HepG2 (cell line): ENCODE results near the gene GOT1. TPM values are rescaled to one million over a fixed set of nuclear protein-coding genes. Genes with fewer than 3 reads are reported as not detected.

Source experiments
- CCDC6 ChIP-seq: sonication (generic); formaldehyde crosslinking; IDR thresholded peaks from 2 replicates; pipeline ENCODE4 v1.8.1; 2022; ENCODE audit warnings: mild to moderate bottlenecking, missing genetic modification reagents, moderate library complexity
- DMAP1 ChIP-seq: IDR thresholded peaks from 2 replicates; pipeline ENCODE4 v1.6.1; 2016
- EP300 ChIP-seq, 3 experiments: sonication (generic) in 1 of 3; formaldehyde crosslinking in 1 of 3; IDR thresholded peaks; 2 replicates each; pipeline versions ENCODE4 v1.5.1 to v1.6.1; 2011 to 2020; ENCODE audit warnings: low read depth in 2 of 3, low read length in 2 of 3, borderline replicate concordance in 1 of 3, improper control_type of control experiment in 1 of 3, mild to moderate bottlenecking in 1 of 3, missing genetic modification reagents in 1 of 3, moderate library complexity in 1 of 3
- FOSL2 ChIP-seq: sonication (generic); formaldehyde crosslinking; IDR thresholded peaks from 2 replicates; pipeline ENCODE4 v1.4.0; 2020; ENCODE audit warnings: missing genetic modification reagents
- IRF2 ChIP-seq: IDR thresholded peaks from 2 replicates; pipeline ENCODE4 v1.6.1; 2018; ENCODE audit warnings: missing genetic modification reagents, missing compliant biosample characterization
- MAFG ChIP-seq: sonication (generic); formaldehyde crosslinking; IDR thresholded peaks from 2 replicates; pipeline ENCODE4 v1.5.1; 2020; ENCODE audit warnings: mild to moderate bottlenecking, missing genetic modification reagents
- MYNN ChIP-seq: sonication (generic); formaldehyde crosslinking; IDR thresholded peaks from 2 replicates; pipeline ENCODE4 v1.4.0; 2020; ENCODE audit warnings: mild to moderate bottlenecking, low read depth, missing genetic modification reagents
- NR2F6 ChIP-seq, 2 experiments: IDR thresholded peaks; 2 replicates each; pipeline ENCODE4 v1.6.1; 2016; ENCODE audit warnings: antibody characterized with exemption in 1 of 2, mild to moderate bottlenecking in 1 of 2
- PAWR ChIP-seq: sonication (generic); formaldehyde crosslinking; IDR thresholded peaks from 2 replicates; pipeline ENCODE4 v1.4.0; 2020; ENCODE audit warnings: missing genetic modification reagents, mild to moderate bottlenecking, borderline replicate concordance
- RFX3 ChIP-seq: IDR thresholded peaks from 2 replicates; pipeline ENCODE4 v1.6.1; 2016; ENCODE audit warnings: missing biosample characterization, missing genetic modification reagents
- SOX6 ChIP-seq, 2 experiments: fragments of 450-650 bp in 1 of 2; sonication (generic) in 1 of 2; formaldehyde crosslinking in 1 of 2; IDR thresholded peaks; 2 replicates each; pipeline versions ENCODE4 v1.4.0 to v1.6.1; 2017 to 2020; ENCODE audit warnings: antibody characterized with exemption in 1 of 2, mild to moderate bottlenecking in 1 of 2, missing genetic modification reagents in 1 of 2
- WIZ ChIP-seq: sonication (generic); formaldehyde crosslinking; IDR thresholded peaks from 2 replicates; pipeline ENCODE4 v1.5.1; 2020; ENCODE audit warnings: mild to moderate bottlenecking, missing genetic modification reagents
- ZNF234 ChIP-seq: sonication (generic); formaldehyde crosslinking; conservative IDR thresholded peaks from 2 replicates; pipeline ENCODE4 v1.5.1; 2020; ENCODE audit warnings: mild to moderate bottlenecking, missing genetic modification reagents
- ZNF33B ChIP-seq: sonication (generic); formaldehyde crosslinking; IDR thresholded peaks from 2 replicates; pipeline ENCODE4 v1.5.1; 2020; ENCODE audit warnings: mild to moderate bottlenecking, missing genetic modification reagents
- ZNF430 ChIP-seq: sonication (generic); formaldehyde crosslinking; IDR thresholded peaks from 2 replicates; pipeline ENCODE4 v1.9.0; 2021; ENCODE audit warnings: mild to moderate bottlenecking, missing genetic modification reagents
- ZNF773 ChIP-seq: sonication (generic); formaldehyde crosslinking; IDR thresholded peaks from 2 replicates; pipeline ENCODE4 v1.4.0; 2020; ENCODE audit warnings: missing genetic modification reagents, borderline replicate concordance
- polyA plus RNA-seq, 8 experiments: library from polyadenylated mRNA; depleted of rRNA in 3 of 8; stranded (reverse) in 7 of 8; unstranded in 1 of 8; fragments of >200 nt; fragmentation: Illumina TruSeq in 4 of 8; extraction: Trizol in 4 of 8; gene quantifications; 2 replicates each; pipeline versions ENCODE4 v1.2.1 to v1.2.3, GENCODE V29; 2011 to 2016; ENCODE audit warnings: low read depth in 4 of 8, missing spikeins in 1 of 8, mixed read lengths in 1 of 8; ENCODE audit not compliant: insufficient read depth in 1 of 8
- total RNA-seq, 5 experiments: library from RNA; depleted of rRNA; stranded (reverse); fragments of >200 nt; fragmentation: Illumina TruSeq; extraction: Trizol; gene quantifications; 2 replicates each; pipeline ENCODE4 v1.2.3, GENCODE V29; 2016; ENCODE audit warnings: low read depth in 1 of 5
- TF ChIP-seq, protein P1 (sequence below): sonication (generic); formaldehyde crosslinking; IDR thresholded peaks from 2 replicates; pipeline ENCODE4 v1.4.0; 2020; ENCODE audit warnings: mild to moderate bottlenecking, low read depth, missing genetic modification reagents
- TF ChIP-seq, protein P2 (sequence below): IDR thresholded peaks from 2 replicates; pipeline ENCODE4 v1.6.1; 2012; ENCODE audit warnings: low read depth, low read length, improper control_type of control experiment
- TF ChIP-seq, protein P3 (sequence below): sonication (generic); formaldehyde crosslinking; IDR thresholded peaks from 2 replicates; pipeline ENCODE4 v1.4.0; 2020; ENCODE audit warnings: missing genetic modification reagents
- TF ChIP-seq, protein P4 (sequence below), 2 experiments: fragments of 450-650 bp in 1 of 2; sonication (generic) in 1 of 2; formaldehyde crosslinking; IDR thresholded peaks; 2 replicates each; pipeline versions ENCODE4 v1.5.0 to v1.8.0; 2020 to 2022; ENCODE audit warnings: mild to moderate bottlenecking in 1 of 2, missing genetic modification reagents in 1 of 2
- TF ChIP-seq, protein P5 (sequence below): sonication (generic); formaldehyde crosslinking; IDR thresholded peaks from 2 replicates; pipeline ENCODE4 v1.8.1; 2023; ENCODE audit warnings: missing genetic modification reagents, inconsistent platforms, borderline replicate concordance

The GOT1 gene
- total and polyA plus RNA-seq, 2 of the 13 experiments (the other 11 are each of a cell fraction or from before 2014, with no cell fraction given) = 81.2 to 102 TPM

DNA sequence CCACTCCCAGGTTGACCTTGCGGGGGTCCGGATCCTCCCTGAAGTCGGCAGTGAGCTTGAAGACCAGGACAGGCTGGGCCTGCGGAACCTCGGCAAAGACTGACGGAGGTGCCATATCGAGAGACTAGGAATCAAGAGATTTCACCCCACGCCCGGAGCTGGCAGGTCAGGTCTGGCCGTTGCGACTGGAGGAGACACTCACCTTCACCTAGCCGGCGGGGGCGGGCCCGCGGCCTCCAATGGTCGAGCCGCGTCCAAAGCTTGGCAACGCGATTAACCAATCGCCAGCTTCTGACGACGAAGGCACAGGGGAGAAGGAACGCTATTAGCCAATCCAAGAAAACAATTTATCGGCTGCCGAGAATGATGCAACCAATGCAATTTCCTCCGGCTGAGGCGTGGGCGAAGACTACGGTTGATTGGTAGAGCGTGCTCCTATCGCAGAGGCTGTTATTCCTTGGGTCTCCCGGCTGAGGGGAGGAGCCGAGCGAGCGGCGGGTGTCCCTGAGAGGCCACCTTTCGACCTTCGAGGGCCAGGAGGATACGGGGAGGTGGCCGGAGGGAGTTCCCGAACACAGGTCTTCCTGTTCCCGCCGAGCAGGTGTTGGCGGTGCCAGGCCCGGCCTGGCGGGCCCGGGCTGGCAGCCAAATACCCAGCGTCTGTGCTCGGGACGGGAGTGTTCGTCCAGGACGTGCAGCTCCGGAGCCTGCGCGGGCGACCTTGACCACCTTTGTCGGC, at the start of gene GOT1 (continued):
- TF ChIP-seq EP300 (IDR thresholded peaks at IDR 0.05; ENCODE audit: low read depth in 2 of 2, low read length in 2 of 2) = peak in 1 of 2 experiments; percentile 69; a peak in 1 of 4 replicates
- peak; percentile 44; the same call in 1 of the 2 replicates for TF ChIP-seq EP300 (CRISPR knock-in tag; IDR thresholded peaks at IDR 0.05; ENCODE audit: borderline replicate concordance)
- peak; percentile 82 for TF ChIP-seq DMAP1 (CRISPR knock-in tag)
- TF ChIP-seq, protein P1, sequence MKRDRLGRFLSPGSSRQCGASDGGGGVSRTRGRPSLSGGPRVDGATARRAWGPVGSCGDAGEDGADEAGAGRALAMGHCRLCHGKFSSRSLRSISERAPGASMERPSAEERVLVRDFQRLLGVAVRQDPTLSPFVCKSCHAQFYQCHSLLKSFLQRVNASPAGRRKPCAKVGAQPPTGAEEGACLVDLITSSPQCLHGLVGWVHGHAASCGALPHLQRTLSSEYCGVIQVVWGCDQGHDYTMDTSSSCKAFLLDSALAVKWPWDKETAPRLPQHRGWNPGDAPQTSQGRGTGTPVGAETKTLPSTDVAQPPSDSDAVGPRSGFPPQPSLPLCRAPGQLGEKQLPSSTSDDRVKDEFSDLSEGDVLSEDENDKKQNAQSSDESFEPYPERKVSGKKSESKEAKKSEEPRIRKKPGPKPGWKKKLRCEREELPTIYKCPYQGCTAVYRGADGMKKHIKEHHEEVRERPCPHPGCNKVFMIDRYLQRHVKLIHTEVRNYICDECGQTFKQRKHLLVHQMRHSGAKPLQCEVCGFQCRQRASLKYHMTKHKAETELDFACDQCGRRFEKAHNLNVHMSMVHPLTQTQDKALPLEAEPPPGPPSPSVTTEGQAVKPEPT = no peak
- TF ChIP-seq WIZ (CRISPR knock-in tag) = no peak
- no peak for TF ChIP-seq SOX6 (IDR thresholded peaks at IDR 0.05)
- peak; percentile 66 for TF ChIP-seq SOX6 (CRISPR knock-in tag; IDR thresholded peaks at IDR 0.05)
- TF ChIP-seq IRF2 (CRISPR knock-in tag) = peak; percentile 58; the same call in 1 of the 2 replicates
- TF ChIP-seq FOSL2 (CRISPR knock-in tag) = no peak; the same call in 1 of the 2 replicates
- no peak; the same call in 1 of the 2 replicates for TF ChIP-seq ZNF33B (CRISPR knock-in tag)
- TF ChIP-seq, protein P2, sequence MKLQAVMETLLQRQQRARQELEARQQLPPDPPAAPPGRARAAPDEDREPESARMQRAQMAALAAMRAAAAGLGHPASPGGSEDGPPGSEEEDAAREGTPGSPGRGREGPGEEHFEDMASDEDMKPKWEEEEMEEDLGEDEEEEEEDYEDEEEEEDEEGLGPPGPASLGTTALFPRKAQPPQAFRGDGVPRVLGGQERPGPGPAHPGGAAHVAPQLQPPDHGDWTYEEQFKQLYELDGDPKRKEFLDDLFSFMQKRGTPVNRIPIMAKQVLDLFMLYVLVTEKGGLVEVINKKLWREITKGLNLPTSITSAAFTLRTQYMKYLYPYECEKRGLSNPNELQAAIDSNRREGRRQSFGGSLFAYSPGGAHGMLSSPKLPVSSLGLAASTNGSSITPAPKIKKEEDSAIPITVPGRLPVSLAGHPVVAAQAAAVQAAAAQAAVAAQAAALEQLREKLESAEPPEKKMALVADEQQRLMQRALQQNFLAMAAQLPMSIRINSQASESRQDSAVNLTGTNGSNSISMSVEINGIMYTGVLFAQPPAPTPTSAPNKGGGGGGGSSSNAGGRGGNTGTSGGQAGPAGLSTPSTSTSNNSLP = peak; percentile 71
- TF ChIP-seq, protein P3, sequence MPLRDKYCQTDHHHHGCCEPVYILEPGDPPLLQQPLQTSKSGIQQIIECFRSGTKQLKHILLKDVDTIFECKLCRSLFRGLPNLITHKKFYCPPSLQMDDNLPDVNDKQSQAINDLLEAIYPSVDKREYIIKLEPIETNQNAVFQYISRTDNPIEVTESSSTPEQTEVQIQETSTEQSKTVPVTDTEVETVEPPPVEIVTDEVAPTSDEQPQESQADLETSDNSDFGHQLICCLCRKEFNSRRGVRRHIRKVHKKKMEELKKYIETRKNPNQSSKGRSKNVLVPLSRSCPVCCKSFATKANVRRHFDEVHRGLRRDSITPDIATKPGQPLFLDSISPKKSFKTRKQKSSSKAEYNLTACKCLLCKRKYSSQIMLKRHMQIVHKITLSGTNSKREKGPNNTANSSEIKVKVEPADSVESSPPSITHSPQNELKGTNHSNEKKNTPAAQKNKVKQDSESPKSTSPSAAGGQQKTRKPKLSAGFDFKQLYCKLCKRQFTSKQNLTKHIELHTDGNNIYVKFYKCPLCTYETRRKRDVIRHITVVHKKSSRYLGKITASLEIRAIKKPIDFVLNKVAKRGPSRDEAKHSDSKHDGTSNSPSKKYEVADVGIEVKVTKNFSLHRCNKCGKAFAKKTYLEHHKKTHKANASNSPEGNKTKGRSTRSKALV (CRISPR knock-in tag) = no peak
- peak; percentile 71 for TF ChIP-seq CCDC6 (CRISPR knock-in tag)
- no peak for TF ChIP-seq ZNF234 (CRISPR knock-in tag)
- no peak for TF ChIP-seq RFX3 (CRISPR knock-in tag)
- TF ChIP-seq ZNF773 (CRISPR knock-in tag) = no peak
- no peak for TF ChIP-seq MYNN (CRISPR knock-in tag)
- peak; percentile 69 for TF ChIP-seq ZNF430 (CRISPR knock-in tag)
- TF ChIP-seq, protein P4, sequence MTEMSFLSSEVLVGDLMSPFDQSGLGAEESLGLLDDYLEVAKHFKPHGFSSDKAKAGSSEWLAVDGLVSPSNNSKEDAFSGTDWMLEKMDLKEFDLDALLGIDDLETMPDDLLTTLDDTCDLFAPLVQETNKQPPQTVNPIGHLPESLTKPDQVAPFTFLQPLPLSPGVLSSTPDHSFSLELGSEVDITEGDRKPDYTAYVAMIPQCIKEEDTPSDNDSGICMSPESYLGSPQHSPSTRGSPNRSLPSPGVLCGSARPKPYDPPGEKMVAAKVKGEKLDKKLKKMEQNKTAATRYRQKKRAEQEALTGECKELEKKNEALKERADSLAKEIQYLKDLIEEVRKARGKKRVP (CRISPR knock-in tag; IDR thresholded peaks at IDR 0.05) = peak; percentile 83 to 98; a peak in 3 of 4 replicates
- TF ChIP-seq, protein P5, sequence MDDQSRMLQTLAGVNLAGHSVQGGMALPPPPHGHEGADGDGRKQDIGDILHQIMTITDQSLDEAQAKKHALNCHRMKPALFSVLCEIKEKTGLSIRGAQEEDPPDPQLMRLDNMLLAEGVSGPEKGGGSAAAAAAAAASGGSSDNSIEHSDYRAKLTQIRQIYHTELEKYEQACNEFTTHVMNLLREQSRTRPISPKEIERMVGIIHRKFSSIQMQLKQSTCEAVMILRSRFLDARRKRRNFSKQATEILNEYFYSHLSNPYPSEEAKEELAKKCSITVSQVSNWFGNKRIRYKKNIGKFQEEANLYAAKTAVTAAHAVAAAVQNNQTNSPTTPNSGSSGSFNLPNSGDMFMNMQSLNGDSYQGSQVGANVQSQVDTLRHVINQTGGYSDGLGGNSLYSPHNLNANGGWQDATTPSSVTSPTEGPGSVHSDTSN = no peak
- TF ChIP-seq NR2F6 (IDR thresholded peaks at IDR 0.05) = peak; percentile 55
- TF ChIP-seq NR2F6 (CRISPR knock-in tag; IDR thresholded peaks at IDR 0.05) = peak; percentile 84
- no peak for TF ChIP-seq MAFG
- no peak for TF ChIP-seq PAWR (CRISPR knock-in tag)
